ENCODE data around the gene MORC3.
"Not testable (repeated sequence)": the region's sequence is repeated elsewhere in the genome, so short reads cannot be mapped to it uniquely, and the experiment has no call there.

MORC3 gene

DNA sequence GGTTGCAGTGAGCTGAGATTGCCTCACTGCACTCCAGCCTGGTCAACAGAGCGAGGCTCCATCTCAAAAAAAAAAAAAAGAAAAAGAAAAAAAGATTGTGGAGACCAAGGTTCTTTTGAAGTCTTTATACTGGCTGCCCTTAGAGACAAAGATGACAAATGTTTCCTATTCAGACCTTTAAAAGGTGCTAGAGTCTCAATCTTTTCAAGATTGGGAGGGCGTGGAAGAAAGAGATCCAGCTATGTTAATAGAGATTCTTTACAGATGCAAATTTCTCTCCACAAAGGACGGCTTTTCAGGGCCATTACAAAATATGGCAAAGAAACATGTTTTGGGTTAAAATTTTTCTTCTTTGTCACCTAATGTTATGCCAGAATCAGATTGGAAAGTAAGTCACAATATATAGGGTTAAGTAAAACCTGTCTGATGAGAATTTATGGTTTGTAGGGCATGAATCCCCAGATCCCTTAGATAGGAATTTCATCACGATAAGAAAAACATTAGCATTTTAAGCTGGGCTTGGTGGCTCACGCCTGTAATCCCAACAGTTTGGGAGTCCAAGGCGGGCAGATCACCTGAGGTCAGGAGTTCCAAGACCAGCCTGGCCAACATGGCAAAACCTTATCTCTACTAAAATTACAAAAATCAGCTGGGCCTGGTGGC lies 13.0 kb upstream of the MORC3 start:
- H3K27me3 ChIP-seq (ENCODE audit: insufficient read depth, low read depth) = no peaks in the 10 kb centered on the region
- H3K9ac ChIP-seq = no peak overlapping the region
- H3K79me2 ChIP-seq (ENCODE audit: insufficient read depth, low read depth) = no peaks in the 10 kb centered on the region
- H3K36me3 ChIP-seq (ENCODE audit: insufficient read depth) = no peaks in the 10 kb centered on the region
- H3K4me2 ChIP-seq = no peak overlapping the region
- H3K4me1 ChIP-seq (ENCODE audit: low read depth, poor library complexity, severe bottlenecking) = no peaks in the 10 kb centered on the region
- no peak overlapping the region for H3K27ac ChIP-seq
- no peak overlapping the region for H3K4me3 ChIP-seq (IDR thresholded peaks at IDR 0.05; ENCODE audit: insufficient read depth, low read depth, low read length)
- no peaks in the 10 kb centered on the region for H4K20me1 ChIP-seq (ENCODE audit: insufficient read depth)
- TF ChIP-seq, protein P1, sequence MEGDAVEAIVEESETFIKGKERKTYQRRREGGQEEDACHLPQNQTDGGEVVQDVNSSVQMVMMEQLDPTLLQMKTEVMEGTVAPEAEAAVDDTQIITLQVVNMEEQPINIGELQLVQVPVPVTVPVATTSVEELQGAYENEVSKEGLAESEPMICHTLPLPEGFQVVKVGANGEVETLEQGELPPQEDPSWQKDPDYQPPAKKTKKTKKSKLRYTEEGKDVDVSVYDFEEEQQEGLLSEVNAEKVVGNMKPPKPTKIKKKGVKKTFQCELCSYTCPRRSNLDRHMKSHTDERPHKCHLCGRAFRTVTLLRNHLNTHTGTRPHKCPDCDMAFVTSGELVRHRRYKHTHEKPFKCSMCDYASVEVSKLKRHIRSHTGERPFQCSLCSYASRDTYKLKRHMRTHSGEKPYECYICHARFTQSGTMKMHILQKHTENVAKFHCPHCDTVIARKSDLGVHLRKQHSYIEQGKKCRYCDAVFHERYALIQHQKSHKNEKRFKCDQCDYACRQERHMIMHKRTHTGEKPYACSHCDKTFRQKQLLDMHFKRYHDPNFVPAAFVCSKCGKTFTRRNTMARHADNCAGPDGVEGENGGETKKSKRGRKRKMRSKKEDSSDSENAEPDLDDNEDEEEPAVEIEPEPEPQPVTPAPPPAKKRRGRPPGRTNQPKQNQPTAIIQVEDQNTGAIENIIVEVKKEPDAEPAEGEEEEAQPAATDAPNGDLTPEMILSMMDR (conservative IDR thresholded peaks at IDR 0.05; ENCODE audit: low read depth, low read length) = no peak
- H2AFZ ChIP-seq (ENCODE audit: low read depth) = no peak overlapping the region

DNA sequence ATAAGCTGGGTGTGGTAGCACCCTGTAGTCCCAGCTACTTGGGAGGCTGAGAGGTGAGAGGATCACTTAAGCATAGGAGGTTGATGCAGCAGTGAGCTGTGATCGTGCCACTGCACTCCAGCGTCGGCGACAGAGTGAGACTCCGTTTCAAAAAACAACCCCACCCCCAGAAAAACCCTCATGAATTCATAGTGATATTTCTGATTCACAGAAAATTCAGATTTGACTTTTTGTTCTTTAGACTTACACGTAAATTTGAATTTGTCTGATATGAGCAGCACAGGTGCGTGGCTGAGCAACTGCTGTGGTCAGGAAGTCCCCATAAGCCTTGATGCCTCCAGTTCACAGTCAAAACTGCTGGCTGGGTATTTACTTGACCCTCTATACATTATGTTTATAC lies 10.0 kb upstream of the MORC3 start:
- H3K9ac ChIP-seq = no peak overlapping the region
- H2AFZ ChIP-seq (ENCODE audit: low read depth) = no peak overlapping the region
- no peak overlapping the region for H3K27ac ChIP-seq
- no peaks in the 10 kb centered on the region for H3K4me1 ChIP-seq (ENCODE audit: low read depth, poor library complexity, severe bottlenecking)
- TF ChIP-seq, protein P1 (conservative IDR thresholded peaks at IDR 0.05; ENCODE audit: low read depth, low read length) = no peak
- no peaks in the 10 kb centered on the region for H3K27me3 ChIP-seq (ENCODE audit: insufficient read depth, low read depth)
- no peaks in the 10 kb centered on the region for H4K20me1 ChIP-seq (ENCODE audit: insufficient read depth)
- H3K79me2 ChIP-seq (ENCODE audit: insufficient read depth, low read depth) = no peaks in the 10 kb centered on the region
- H3K4me2 ChIP-seq = no peak overlapping the region
- no peaks in the 10 kb centered on the region for H3K36me3 ChIP-seq (ENCODE audit: insufficient read depth)
- H3K4me3 ChIP-seq (IDR thresholded peaks at IDR 0.05; ENCODE audit: insufficient read depth, low read depth, low read length) = no peak overlapping the region

DNA sequence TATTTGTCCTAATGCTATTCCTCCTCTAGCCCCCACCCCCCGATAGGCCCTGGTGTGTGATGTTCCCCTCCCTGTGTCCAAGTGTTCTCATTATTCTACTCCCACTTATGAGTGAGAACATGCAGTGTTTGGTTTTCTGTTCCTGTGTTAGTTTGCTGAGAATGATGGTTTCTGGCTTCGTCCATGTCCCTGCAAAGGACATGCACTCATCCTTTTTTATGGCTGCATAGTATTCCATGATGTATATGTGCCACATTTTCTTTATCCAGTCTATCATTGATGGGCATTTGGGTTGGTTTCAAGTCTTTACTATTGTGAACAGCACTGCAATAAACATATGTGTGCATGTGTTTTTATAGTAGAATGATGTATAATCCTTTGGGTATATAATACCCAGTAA lies 6.6 kb upstream of the MORC3 start:
- H3K4me2 ChIP-seq; H2AFZ ChIP-seq (ENCODE audit: low read depth); H3K9ac ChIP-seq; H3K27ac ChIP-seq; H3K4me3 ChIP-seq (IDR thresholded peaks at IDR 0.05; ENCODE audit: insufficient read depth, low read depth, low read length); H3K79me2 ChIP-seq (ENCODE audit: insufficient read depth, low read depth); H3K36me3 ChIP-seq (ENCODE audit: insufficient read depth); H3K4me1 ChIP-seq (ENCODE audit: low read depth, poor library complexity, severe bottlenecking); H4K20me1 ChIP-seq (ENCODE audit: insufficient read depth); H3K27me3 ChIP-seq (ENCODE audit: insufficient read depth, low read depth): not testable (repeated sequence)

DNA sequence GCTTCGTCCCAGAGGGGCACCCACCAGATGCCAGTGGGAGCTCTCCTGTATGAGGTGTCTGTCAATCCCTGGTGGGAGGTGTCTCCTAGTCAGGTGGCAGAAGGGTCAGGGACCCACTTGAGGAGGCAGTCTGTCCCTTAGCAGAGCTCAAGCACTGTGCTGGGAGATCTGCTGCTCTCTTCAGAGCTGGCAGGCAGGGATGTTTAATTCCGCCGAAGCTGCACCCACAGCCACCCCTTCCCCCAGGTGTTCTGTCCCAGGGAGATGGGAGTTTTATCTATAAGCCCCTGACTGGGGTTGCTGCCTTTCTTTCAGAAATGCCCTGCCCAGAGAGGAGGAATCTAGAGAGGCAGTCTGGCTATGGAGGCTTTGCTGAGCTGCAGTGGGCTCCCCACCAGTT lies 4.0 kb upstream of the MORC3 start:
- H3K27ac ChIP-seq; H3K4me1 ChIP-seq (ENCODE audit: low read depth, poor library complexity, severe bottlenecking); H3K36me3 ChIP-seq (ENCODE audit: insufficient read depth); H3K79me2 ChIP-seq (ENCODE audit: insufficient read depth, low read depth); H3K27me3 ChIP-seq (ENCODE audit: insufficient read depth, low read depth); H3K4me3 ChIP-seq (IDR thresholded peaks at IDR 0.05; ENCODE audit: insufficient read depth, low read depth, low read length); H4K20me1 ChIP-seq (ENCODE audit: insufficient read depth); H2AFZ ChIP-seq (ENCODE audit: low read depth); H3K4me2 ChIP-seq; H3K9ac ChIP-seq: not testable (repeated sequence)

DNA sequence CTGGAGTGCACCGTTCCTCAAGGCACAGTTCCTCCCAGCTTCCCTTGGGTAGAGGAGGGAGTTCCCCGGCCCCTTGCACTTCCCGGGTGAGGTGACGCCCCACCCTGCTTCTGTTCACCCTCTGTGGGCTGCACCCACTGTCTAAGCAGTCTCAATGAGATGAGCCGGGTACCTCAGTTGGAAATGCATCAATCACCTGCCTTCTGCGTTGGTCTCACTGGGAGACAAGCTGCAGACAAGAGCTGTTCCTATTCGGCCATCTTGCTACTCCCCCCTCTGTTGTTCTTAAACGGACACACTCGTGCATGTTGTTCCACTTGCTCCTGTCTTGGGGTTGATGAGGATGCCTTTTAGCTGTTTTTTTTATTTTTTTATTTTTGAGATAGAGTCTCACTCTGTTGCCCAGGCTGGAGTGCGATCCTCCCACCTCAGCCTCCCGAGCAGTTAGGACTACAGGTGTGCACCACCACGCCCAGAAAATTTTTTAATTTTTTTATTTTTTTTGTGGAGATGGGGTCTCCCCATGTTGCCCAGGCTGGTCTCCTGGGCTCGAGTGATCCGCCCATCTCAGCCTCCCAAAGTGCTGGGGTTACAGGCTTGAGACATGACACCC lies 3.0 kb upstream of the MORC3 start:
- TF ChIP-seq, protein P1 (conservative IDR thresholded peaks at IDR 0.05; ENCODE audit: low read depth, low read length) = no peak
- Histone ChIP-seq H3K4me2 (no peak overlapping the region), H3K4me3 (IDR thresholded peaks at IDR 0.05; ENCODE audit: insufficient read depth, low read depth, low read length) (no peak overlapping the region), H2AFZ (ENCODE audit: low read depth) (no peak overlapping the region), H3K4me1 (ENCODE audit: low read depth, poor library complexity, severe bottlenecking) (peaks cover 11% of the 10 kb centered on the region), H3K27me3 (ENCODE audit: insufficient read depth, low read depth) (no peaks in the 10 kb centered on the region), H3K9ac (no peak overlapping the region), H4K20me1 (ENCODE audit: insufficient read depth) (no peaks in the 10 kb centered on the region), H3K36me3 (ENCODE audit: insufficient read depth) (no peaks in the 10 kb centered on the region), H3K27ac (no peak overlapping the region), H3K79me2 (ENCODE audit: insufficient read depth, low read depth) (peaks cover 13% of the 10 kb centered on the region)

DNA sequence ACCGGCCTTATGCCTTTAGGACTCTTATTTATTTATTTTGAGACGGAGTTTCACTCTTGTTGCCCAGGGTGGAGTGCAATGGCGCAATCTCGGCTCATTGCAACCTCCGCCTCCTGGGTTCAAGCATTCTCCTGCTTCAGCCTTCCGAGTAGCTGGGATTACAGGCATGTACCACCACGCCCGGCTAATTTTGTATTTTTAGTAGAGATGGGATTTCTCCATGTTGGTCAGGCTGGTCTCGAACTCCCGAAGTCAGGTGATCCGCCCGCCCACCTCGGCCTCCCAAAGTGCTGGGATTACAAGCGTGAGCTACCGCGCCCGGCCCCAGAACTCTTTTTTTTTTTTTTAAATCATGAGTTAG lies 611 bp upstream of the MORC3 start:
- peak overlapping the region; percentile 82 for H3K27ac ChIP-seq
- H3K4me3 ChIP-seq (IDR thresholded peaks at IDR 0.05; ENCODE audit: insufficient read depth, low read depth, low read length) = not testable (repeated sequence)

More for the DNA sequence above, 611 bp upstream of the MORC3 start:
- H3K4me2 ChIP-seq = peak overlapping the region; percentile 61
- not testable (repeated sequence) for H3K36me3 ChIP-seq (ENCODE audit: insufficient read depth); H3K27me3 ChIP-seq (ENCODE audit: insufficient read depth, low read depth); H4K20me1 ChIP-seq (ENCODE audit: insufficient read depth)
- peak overlapping the region; percentile 65 for H2AFZ ChIP-seq (ENCODE audit: low read depth)
- H3K79me2 ChIP-seq (ENCODE audit: insufficient read depth, low read depth) = peaks cover 37% of the 10 kb centered on the region
- H3K4me1 ChIP-seq (ENCODE audit: low read depth, poor library complexity, severe bottlenecking) = peaks cover 13% of the 10 kb centered on the region
- H3K9ac ChIP-seq = peak overlapping the region; percentile 82; the same call in 1 of the 2 replicates
